IMR-90 (cell line): ENCODE data around the gene MRPS22. TPM values are rescaled to one million over a fixed set of nuclear protein-coding genes. Genes with fewer than 3 reads are reported as not detected.

ENCODE experiments used
- ATAC-seq: fragments of 200-7000 bp; cut with Tn5 transposase; 2 replicates; pipeline ENCODE4 v1.9.1; 2020; ENCODE audit warnings: low read depth, mild to moderate bottlenecking, moderate library complexity
- BruUV-seq: library from RNA; stranded (reverse); fragments of 400-500 nt; replicated peaks from 2 replicates; lab custom pipeline; 2021; lab: Mats Ljungman, UMichigan
- CTCF ChIA-PET: fragments of 300-600 bp; formaldehyde crosslinking; extraction: SDS; loops from one replicate; lab custom pipeline; 2021; ENCODE audit warnings: antibody characterized with exemption; lab: Yijun Ruan, JAX
- POLR2A ChIA-PET: fragments of 300-600 bp; sonication (Branson Sonifier 250); formaldehyde crosslinking; loops from one replicate; lab custom pipeline; 2022; ENCODE audit warnings: antibody characterized with exemption; ENCODE audit not compliant: unreplicated experiment; lab: Charles Lee
- DNase-seq: peaks from one replicate; pipeline ENCODE4 v3.0.0; 2013
- H2AFZ ChIP-seq: replicated peaks from 2 replicates; pipeline ENCODE3; 2013; ENCODE audit warnings: low read length, mild to moderate bottlenecking; ENCODE audit not compliant: poor library complexity
- H2AK5ac ChIP-seq: 2 replicates; pipeline ENCODE4 v1.6.1; 2013; ENCODE audit warnings: low read depth, low read length, inconsistent platforms
- H2AK9ac ChIP-seq: replicated peaks from 2 replicates; pipeline ENCODE3; 2013; ENCODE audit warnings: mild to moderate bottlenecking, low read depth, low read length, moderate library complexity; ENCODE audit not compliant: poor library complexity
- H2BK120ac ChIP-seq: 2 replicates; pipeline ENCODE4 v1.6.1; 2013; ENCODE audit warnings: low read depth, low read length, inconsistent platforms
- H2BK15ac ChIP-seq: 3 replicates; pipeline ENCODE4 v1.6.1; 2013; ENCODE audit warnings: low read depth, low read length, inconsistent platforms
- H2BK20ac ChIP-seq: 2 replicates; pipeline ENCODE4 v1.6.1; 2013; ENCODE audit warnings: low read depth, mild to moderate bottlenecking, inconsistent platforms, low read length, moderate library complexity
- H2BK5ac ChIP-seq: 2 replicates; pipeline ENCODE4 v1.6.1; 2013; ENCODE audit warnings: mild to moderate bottlenecking, low read depth, low read length, inconsistent platforms; ENCODE audit not compliant: poor library complexity, severe bottlenecking
- H3K14ac ChIP-seq: replicated peaks from 2 replicates; pipeline ENCODE4 v1.6.1; 2013; ENCODE audit warnings: low read depth, low read length, inconsistent platforms
- H3K18ac ChIP-seq: 2 replicates; pipeline ENCODE4 v1.6.1; 2013; ENCODE audit warnings: low read depth, low read length, control low read depth
- H3K23ac ChIP-seq: 2 replicates; pipeline ENCODE4 v1.6.1; 2013; ENCODE audit warnings: low read depth, low read length, inconsistent platforms
- H3K27ac ChIP-seq: 2 replicates; pipeline ENCODE4 v1.5.1; 2013; ENCODE audit warnings: mild to moderate bottlenecking, control low read depth, low read length; ENCODE audit not compliant: insufficient read depth
- H3K27me3 ChIP-seq: 2 replicates; pipeline ENCODE4 v1.6.1; 2013; ENCODE audit warnings: low read length; ENCODE audit not compliant: control insufficient read depth, insufficient read depth
- H3K36me3 ChIP-seq: 2 replicates; pipeline ENCODE4 v1.6.1; 2013; ENCODE audit warnings: low read length, mixed read lengths; ENCODE audit not compliant: control insufficient read depth, insufficient read depth
- H3K4ac ChIP-seq: 2 replicates; pipeline ENCODE4 v1.6.1; 2013; ENCODE audit warnings: low read depth, low read length, inconsistent platforms
- H3K4me1 ChIP-seq: 2 replicates; pipeline ENCODE4 v1.6.1; 2013; ENCODE audit warnings: low read length, mixed read lengths; ENCODE audit not compliant: control insufficient read depth, insufficient read depth
- H3K4me2 ChIP-seq: 2 replicates; pipeline ENCODE4 v1.6.1; 2013; ENCODE audit warnings: low read depth, mild to moderate bottlenecking, control low read depth, low read length, moderate library complexity
- H3K4me3 ChIP-seq: 2 replicates; pipeline ENCODE4 v1.5.1; 2013; ENCODE audit warnings: low read depth, mild to moderate bottlenecking, control low read depth, low read length, moderate library complexity; ENCODE audit not compliant: insufficient read depth
- H3K56ac ChIP-seq: 2 replicates; pipeline ENCODE4 v1.6.1; 2013; ENCODE audit warnings: low read length, inconsistent platforms; ENCODE audit not compliant: insufficient read depth; ENCODE audit errors: extremely low read depth
- H3K79me1 ChIP-seq, 2 experiments: 2 replicates each; pipeline ENCODE4 v1.6.1; 2013; ENCODE audit warnings: low read length in 2 of 2, inconsistent platforms in 1 of 2, low read depth in 1 of 2
- H3K9ac ChIP-seq: 2 replicates; pipeline ENCODE4 v1.6.1; 2013; ENCODE audit warnings: low read depth, low read length, control low read depth
- H3K9me1 ChIP-seq: 2 replicates; pipeline ENCODE4 v1.6.1; 2013; ENCODE audit warnings: low read length, inconsistent platforms; ENCODE audit not compliant: insufficient read depth
- H3K9me3 ChIP-seq: 2 replicates; pipeline ENCODE4 v1.6.1; 2013; ENCODE audit warnings: low read length; ENCODE audit not compliant: control insufficient read depth, insufficient read depth
- H4K20me1 ChIP-seq: 2 replicates; pipeline ENCODE4 v1.6.1; 2013; ENCODE audit warnings: low read length, inconsistent platforms; ENCODE audit not compliant: insufficient read depth
- H4K5ac ChIP-seq: 2 replicates; pipeline ENCODE4 v1.6.1; 2013; ENCODE audit warnings: mild to moderate bottlenecking, low read depth, low read length, control low read depth
- H4K8ac ChIP-seq, 2 experiments: 2 replicates each; pipeline ENCODE4 v1.6.1; 2013; ENCODE audit warnings: low read depth in 2 of 2, low read length in 2 of 2, control low read depth in 1 of 2, inconsistent platforms in 1 of 2
- H4K91ac ChIP-seq: 2 replicates; pipeline ENCODE4 v1.6.1; 2013; ENCODE audit warnings: low read depth, low read length, inconsistent platforms; ENCODE audit not compliant: insufficient read depth
- BHLHE40 ChIP-seq: fragments of 150-350 bp; IDR thresholded peaks from 2 replicates; pipeline ENCODE4 v1.6.1; 2016; ENCODE audit warnings: mild to moderate bottlenecking, low read depth, low read length
- CEBPB ChIP-seq: IDR thresholded peaks from 2 replicates; pipeline ENCODE4 v1.6.1; 2012; ENCODE audit warnings: low read depth, low read length, improper control_type of control experiment
- CHD1 ChIP-seq: IDR thresholded peaks from 2 replicates; pipeline ENCODE4 v1.6.1; 2012; ENCODE audit warnings: low read depth, low read length, improper control_type of control experiment
- MAZ ChIP-seq: IDR thresholded peaks from 2 replicates; pipeline ENCODE4 v1.6.1; 2012; ENCODE audit warnings: low read depth, mild to moderate bottlenecking, low read length, improper control_type of control experiment, moderate library complexity, borderline replicate concordance
- MXI1 ChIP-seq: IDR thresholded peaks from 2 replicates; pipeline ENCODE4 v1.6.1; 2012; ENCODE audit warnings: low read depth, mild to moderate bottlenecking, low read length, moderate library complexity, borderline replicate concordance
- NFE2L2 ChIP-seq: fragments of 150-350 bp; IDR thresholded peaks from 2 replicates; pipeline ENCODE4 v1.6.1; 2016; ENCODE audit warnings: low read depth, mild to moderate bottlenecking, low read length
- POLR2A ChIP-seq: IDR thresholded peaks from 2 replicates; pipeline ENCODE4 v1.6.1; 2012; ENCODE audit warnings: mild to moderate bottlenecking, low read depth, low read length
- RAD21 ChIP-seq: IDR thresholded peaks from 2 replicates; pipeline ENCODE4 v1.6.1; 2012; ENCODE audit warnings: low read length, improper control_type of control experiment
- RFX5 ChIP-seq: IDR thresholded peaks from 2 replicates; pipeline ENCODE4 v1.8.0; 2012; ENCODE audit warnings: low read depth, mild to moderate bottlenecking, low read length, moderate library complexity
- SMC3 ChIP-seq: fragments of 150-350 bp; IDR thresholded peaks from 2 replicates; pipeline ENCODE4 v1.6.1; 2016; ENCODE audit warnings: low read depth, mild to moderate bottlenecking, antibody characterized with exemption, low read length, moderate library complexity
- USF2 ChIP-seq: fragments of 150-350 bp; IDR thresholded peaks from 2 replicates; pipeline ENCODE4 v1.6.1; 2017; ENCODE audit warnings: mild to moderate bottlenecking, antibody characterized with exemption, low read length, low read depth
- WGBS, 2 experiments: methylation state at CpG; one replicate each; pipeline versions ENCODE4 v1.1.5 to v1.1.7; 2013; ENCODE audit warnings: missing lambda C conversion rate in 2 of 2; ENCODE audit not compliant: insufficient read length in 1 of 2; ENCODE audit errors: extremely low coverage in 2 of 2; 5-methylcytosine and 5-hydroxymethylcytosine counted together
- dilution Hi-C: fragments of 300-500 bp; cut with HindIII; formaldehyde crosslinking; loops from one replicate; pipeline ENCODE4 v1.14.3; 2018; ENCODE audit warnings: low sequenced_read_pairs; ENCODE audit not compliant: unreplicated experiment
- in situ Hi-C: fragments of 300-500 bp; cut with MboI; formaldehyde crosslinking; loops from 3 replicates; pipeline ENCODE4 v1.14.3; 2019; ENCODE audit warnings: low sequenced_read_pairs, inconsistent platforms, mixed read lengths
- intact Hi-C: fragments of 100-400 bp; cut with micrococcal nuclease; formaldehyde crosslinking; loops from 2 replicates; pipeline ENCODE4 v1.10.0; 2022
- polyA plus RNA-seq, 3 experiments: library from polyadenylated mRNA; depleted of rRNA; stranded (reverse); fragments of >200 nt; gene quantifications; 2 replicates each; pipeline ENCODE4 v1.2.3, GENCODE V29; 2012; ENCODE audit warnings: low replicate concordance in 1 of 3
- total RNA-seq: library from RNA; depleted of rRNA; stranded (reverse); fragments of >200 nt; gene quantifications from 2 replicates; pipeline ENCODE4 v1.2.3, GENCODE V29; 2012
- TF ChIP-seq, protein P1 (sequence below): fragments of 150-350 bp; IDR thresholded peaks from 2 replicates; pipeline ENCODE4 v1.6.1; 2016; ENCODE audit warnings: low read depth, mild to moderate bottlenecking, low read length, moderate library complexity, borderline replicate concordance

The MRPS22 gene
- total and polyA plus RNA-seq, 2 of the 4 experiments (the other 2 are of a cell fraction), result 54.5 to 72.4 TPM

GRCh38 chr3:139325551-139325950 is 18.3 kb upstream of the MRPS22 start:
- Histone ChIP-seq H3K4me1 (peaks cover 2% of the 10 kb centered on the region; the same call in 1 of the 2 replicates), H3K18ac (no peak overlapping the region), H3K23ac (no peak overlapping the region), H2BK15ac (no peak overlapping the region), H3K79me1 (no peaks in the 10 kb centered on the region), H3K27ac (no peak overlapping the region), H2BK5ac (no peak overlapping the region), H3K27me3 (peaks cover 9% of the 10 kb centered on the region), H4K91ac (no peak overlapping the region), H2AFZ (no peak overlapping the region), H3K9ac (no peak overlapping the region), H3K4ac (no peak overlapping the region), H3K9me3 (no peaks in the 10 kb centered on the region), H3K4me3 (no peak overlapping the region), H4K20me1 (no peaks in the 10 kb centered on the region), H3K4me2 (no peak overlapping the region), H2AK9ac (no peak overlapping the region), H2AK5ac (0 out of 2 replicates have a peak overlapping the region, but pooled peaks have one; percentile 9), H3K56ac (no peak overlapping the region), H3K9me1 (no peaks in the 10 kb centered on the region), H3K36me3 (no peaks in the 10 kb centered on the region), H2BK120ac (no peak overlapping the region), H2BK20ac (no peak overlapping the region), H3K14ac (no peak overlapping the region), H4K8ac (no peak overlapping the region), H4K5ac (no peak overlapping the region)
- intact Hi-C loops, result loop anchor here (5.0 to 10.0 kb wide), 3 partner anchors 81 to 733 kb away; partner anchors contain the start of gene CEP70
- ChIA-PET POLR2A (no interaction called here), CTCF (no interaction called here)
- no CpG with 5 or more reads among the region's 3 CpGs for WGBS, 2 experiments
- DNase-seq (no peak), ATAC-seq (no peak)
- BruUV-seq, result no TSS peak
- in situ Hi-C loops, result loop anchor here (25.0 kb wide), 2 partner anchors 638 to 738 kb away; partner anchors contain the start of gene CEP70
- TF ChIP-seq CHD1, result no peak
- TF ChIP-seq POLR2A, result no peak
- no peak for TF ChIP-seq RAD21
- no peak for TF ChIP-seq RFX5
- no peak for TF ChIP-seq BHLHE40
- TF ChIP-seq NFE2L2, result no peak
- no peak for TF ChIP-seq USF2
- TF ChIP-seq MXI1, result no peak
- TF ChIP-seq SMC3, result no peak
- TF ChIP-seq MAZ, result no peak
- TF ChIP-seq, protein P1, sequence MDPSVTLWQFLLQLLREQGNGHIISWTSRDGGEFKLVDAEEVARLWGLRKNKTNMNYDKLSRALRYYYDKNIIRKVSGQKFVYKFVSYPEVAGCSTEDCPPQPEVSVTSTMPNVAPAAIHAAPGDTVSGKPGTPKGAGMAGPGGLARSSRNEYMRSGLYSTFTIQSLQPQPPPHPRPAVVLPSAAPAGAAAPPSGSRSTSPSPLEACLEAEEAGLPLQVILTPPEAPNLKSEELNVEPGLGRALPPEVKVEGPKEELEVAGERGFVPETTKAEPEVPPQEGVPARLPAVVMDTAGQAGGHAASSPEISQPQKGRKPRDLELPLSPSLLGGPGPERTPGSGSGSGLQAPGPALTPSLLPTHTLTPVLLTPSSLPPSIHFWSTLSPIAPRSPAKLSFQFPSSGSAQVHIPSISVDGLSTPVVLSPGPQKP, result no peak
- TF ChIP-seq CEBPB, result no peak
- dilution Hi-C loops, result no loop called here
